K562 (cell line): ENCODE measurements around the gene IDH2. TPM values are rescaled to one million over a fixed set of nuclear protein-coding genes. Genes with fewer than 3 reads are reported as not detected.

Experiments used
- ATAC-seq: fragments of 200-7000 bp; cut with Tn5 transposase; 3 replicates; pipeline ENCODE4 v1.9.1; 2020; ENCODE audit warnings: moderate library complexity
- BruUV-seq: library from RNA; stranded (reverse); fragments of 400-500 nt; replicated peaks from 2 replicates; lab custom pipeline; 2021; lab: Mats Ljungman, UMichigan
- CTCF ChIA-PET: fragments of 300-600 bp; formaldehyde crosslinking; extraction: SDS; loops from one replicate; lab custom pipeline; 2021; ENCODE audit warnings: low intra/inter-chr PET ratio; lab: Yijun Ruan, JAX
- POLR2A ChIA-PET: fragments of 300-600, 350-650 bp; sonication (Branson Sonifier 250); formaldehyde crosslinking; extraction: SDS; loops from one replicate; lab custom pipeline; 2021; ENCODE audit warnings: antibody characterized with exemption, inconsistent platforms; lab: Yijun Ruan, JAX
- DNase-seq, 4 experiments: peaks; one replicate each; pipeline versions ENCODE4 v3.0.0 to v3.0.0-alpha.2; 2011 to 2018; ENCODE audit warnings: low spot score in 3 of 4, mixed read lengths in 3 of 4; ENCODE audit errors: extremely low read depth in 1 of 4
- FAIRE-seq: peaks from 2 replicates; lab custom pipeline; 2011; peaks lifted over from hg19 to GRCh38; lab: Jason Lieb, UNC
- H2AFZ ChIP-seq: 2 replicates; pipeline ENCODE4 v1.6.0; 2011; ENCODE audit warnings: low read depth, low read length, control low read depth, inconsistent platforms
- H3K27ac ChIP-seq: fragments of 200-600 bp; 3 replicates; pipeline ENCODE4 v1.8.0; 2011; ENCODE audit warnings: low read depth, mild to moderate bottlenecking, control low read depth, inconsistent platforms, low read length, moderate library complexity, mixed read lengths; ENCODE audit errors: extremely low read depth
- H3K27me3 ChIP-seq, 2 experiments: fragments of 300-600 bp in 1 of 2; 2 replicates in 1 of 2; 3 replicates in 1 of 2; pipeline versions ENCODE4 v1.6.0 to v1.8.0; 2011; ENCODE audit warnings: inconsistent platforms in 2 of 2, low read length in 2 of 2, mild to moderate bottlenecking in 1 of 2, mixed read lengths in 1 of 2, moderate library complexity in 1 of 2; ENCODE audit not compliant: control insufficient read depth in 2 of 2, insufficient read depth in 2 of 2
- H3K36me3 ChIP-seq: fragments of 300-600 bp; 3 replicates; pipeline ENCODE4 v1.8.0; 2011; ENCODE audit warnings: mild to moderate bottlenecking, low read length, inconsistent platforms; ENCODE audit not compliant: control insufficient read depth, insufficient read depth
- H3K4me1 ChIP-seq, 2 experiments: fragments of 200-600 bp in 1 of 2; replicated peaks in 1 of 2; 2 replicates in 1 of 2; 3 replicates in 1 of 2; pipeline versions ENCODE4 v1.5.1 to v1.8.0; 2011; ENCODE audit warnings: inconsistent platforms in 2 of 2, low read length in 2 of 2, mild to moderate bottlenecking in 1 of 2, mixed read lengths in 1 of 2, moderate library complexity in 1 of 2; ENCODE audit not compliant: control insufficient read depth in 2 of 2, insufficient read depth in 2 of 2
- H3K4me2 ChIP-seq: 2 replicates; pipeline ENCODE4 v1.6.1; 2011; ENCODE audit warnings: low read length, control low read depth, inconsistent platforms, mixed read lengths; ENCODE audit not compliant: insufficient read depth
- H3K4me3 ChIP-seq: fragments of 200-600 bp; sonication (generic), shearing (Covaris generic); 2 replicates; pipeline ENCODE4 v1.5.1; 2016; ENCODE audit warnings: control low read depth, inconsistent platforms
- H3K79me2 ChIP-seq: fragments of 200-600 bp; 3 replicates; pipeline ENCODE4 v1.8.0; 2011; ENCODE audit warnings: low read length, inconsistent platforms; ENCODE audit not compliant: control insufficient read depth, insufficient read depth
- H3K9ac ChIP-seq, 2 experiments: 2 replicates each; pipeline versions ENCODE4 v1.6.0 to v1.6.1; 2011; ENCODE audit warnings: low read depth in 2 of 2, low read length in 2 of 2, control low read depth in 1 of 2, inconsistent platforms in 1 of 2, mild to moderate bottlenecking in 1 of 2, mixed read lengths in 1 of 2; ENCODE audit not compliant: insufficient read depth in 1 of 2
- H3K9me1 ChIP-seq: one replicate; pipeline ENCODE4 v1.6.0; 2011; ENCODE audit warnings: inconsistent platforms, mild to moderate bottlenecking, low read length, moderate library complexity; ENCODE audit not compliant: control insufficient read depth, insufficient read depth
- H3K9me3 ChIP-seq: replicated peaks from 2 replicates; pipeline ENCODE4 v1.5.1; 2011; ENCODE audit warnings: low read depth, low read length, inconsistent platforms; ENCODE audit not compliant: control insufficient read depth, insufficient read depth
- H4K20me1 ChIP-seq: replicated peaks from 2 replicates; pipeline ENCODE4 v1.6.1; 2011; ENCODE audit warnings: low read length, inconsistent platforms, mixed read lengths; ENCODE audit not compliant: control insufficient read depth, insufficient read depth
- E2F3 ChIP-seq: fragments of 250-450 bp; sonication (Bioruptor Pico); IDR thresholded peaks from 2 replicates; pipeline ENCODE4 v1.4.0; 2020; ENCODE audit warnings: mild to moderate bottlenecking
- JUNB ChIP-seq: fragments of 450-650 bp; formaldehyde crosslinking; conservative IDR thresholded peaks from 2 replicates; pipeline ENCODE4 v1.4.0; 2020; ENCODE audit warnings: mild to moderate bottlenecking
- LEF1 ChIP-seq: fragments of 450-650 bp; IDR thresholded peaks from 2 replicates; pipeline ENCODE4 v1.6.1; 2016; ENCODE audit warnings: mild to moderate bottlenecking
- PML ChIP-seq: IDR thresholded peaks from 2 replicates; pipeline ENCODE4 v1.6.1; 2012; ENCODE audit warnings: low read length, inconsistent platforms
- XRCC5 ChIP-seq: fragments of 200-400 bp; formaldehyde crosslinking; IDR thresholded peaks from 2 replicates; pipeline ENCODE4 v1.6.1; 2017; ENCODE audit warnings: low read depth, mild to moderate bottlenecking, low read length
- WGBS: fragments of 100-300 bp; shearing (Covaris generic); methylation state at CpG from one replicate; pipeline ENCODE4 v1.1.6; 2016; ENCODE audit warnings: low coverage, mixed read lengths; ENCODE audit not compliant: insufficient coverage; ENCODE audit errors: missing lambda C conversion rate; 5-methylcytosine and 5-hydroxymethylcytosine counted together
- in situ Hi-C: fragments of 300-500 bp; cut with MboI; formaldehyde crosslinking; loops from 4 replicates; pipeline ENCODE4 v1.15.0; 2018; ENCODE audit warnings: inconsistent platforms, mixed read lengths
- intact Hi-C: fragments of 100-400 bp; cut with micrococcal nuclease; formaldehyde crosslinking; loops from 2 replicates; pipeline ENCODE4 v1.14.2; 2022
- polyA plus RNA-seq, 8 experiments: library from polyadenylated mRNA; depleted of rRNA in 4 of 8; stranded (reverse) in 5 of 8; unstranded in 3 of 8; fragments of >200 nt; fragmentation: Nextera tagmentation in 2 of 8; fragmentation: Illumina TruSeq in 1 of 8; extraction: Ambion mirVana in 2 of 8; extraction: Trizol in 1 of 8; gene quantifications; 2 replicates each; pipeline versions ENCODE4 v1.2.1 to v1.2.3, GENCODE V29; 2011 to 2014; ENCODE audit warnings: inconsistent platforms in 1 of 8, missing spikeins in 1 of 8
- total RNA-seq, 7 experiments: library from RNA; depleted of rRNA in 6 of 7; stranded (reverse); fragments of >200 nt in 6 of 7; fragmentation: Illumina TruSeq in 2 of 7; extraction: Trizol in 2 of 7; gene quantifications; 2 replicates each; pipeline versions ENCODE4 v1.2.1 to v1.2.3, GENCODE V29; 2011 to 2021; ENCODE audit warnings: low replicate concordance in 1 of 7
- TF ChIP-seq, protein P1 (sequence below): sonication (generic); formaldehyde crosslinking; IDR thresholded peaks from 2 replicates; pipeline ENCODE4 v1.8.0; 2022; ENCODE audit warnings: missing genetic modification reagents, mild to moderate bottlenecking, moderate library complexity, borderline replicate concordance
- TF ChIP-seq, protein P2 (sequence below): fragments of 450-650 bp; formaldehyde crosslinking; IDR thresholded peaks from 2 replicates; pipeline ENCODE4 v1.4.0; 2020; ENCODE audit warnings: mild to moderate bottlenecking
- TF ChIP-seq, protein P3 (sequence below): fragments of 450-650 bp; formaldehyde crosslinking; IDR thresholded peaks from 2 replicates; pipeline ENCODE4 v1.4.0; 2020; ENCODE audit warnings: mild to moderate bottlenecking, moderate library complexity
- TF ChIP-seq, protein P4 (sequence below): sonication (generic); formaldehyde crosslinking; IDR thresholded peaks from 2 replicates; pipeline ENCODE4 v1.9.0; 2022; ENCODE audit warnings: mild to moderate bottlenecking, missing genetic modification reagents
- TF ChIP-seq, protein P5 (sequence below): sonication (generic); formaldehyde crosslinking; IDR thresholded peaks from 2 replicates; pipeline ENCODE4 v1.8.0; 2023; ENCODE audit warnings: missing genetic modification reagents, mild to moderate bottlenecking, borderline replicate concordance

The IDH2 gene
- total and polyA plus RNA-seq, 9 of the 15 experiments (the other 6 are each of a cell fraction or from before 2014, with no cell fraction given), result 0.70 to 99.9 (median 59.2) TPM

DNA sequence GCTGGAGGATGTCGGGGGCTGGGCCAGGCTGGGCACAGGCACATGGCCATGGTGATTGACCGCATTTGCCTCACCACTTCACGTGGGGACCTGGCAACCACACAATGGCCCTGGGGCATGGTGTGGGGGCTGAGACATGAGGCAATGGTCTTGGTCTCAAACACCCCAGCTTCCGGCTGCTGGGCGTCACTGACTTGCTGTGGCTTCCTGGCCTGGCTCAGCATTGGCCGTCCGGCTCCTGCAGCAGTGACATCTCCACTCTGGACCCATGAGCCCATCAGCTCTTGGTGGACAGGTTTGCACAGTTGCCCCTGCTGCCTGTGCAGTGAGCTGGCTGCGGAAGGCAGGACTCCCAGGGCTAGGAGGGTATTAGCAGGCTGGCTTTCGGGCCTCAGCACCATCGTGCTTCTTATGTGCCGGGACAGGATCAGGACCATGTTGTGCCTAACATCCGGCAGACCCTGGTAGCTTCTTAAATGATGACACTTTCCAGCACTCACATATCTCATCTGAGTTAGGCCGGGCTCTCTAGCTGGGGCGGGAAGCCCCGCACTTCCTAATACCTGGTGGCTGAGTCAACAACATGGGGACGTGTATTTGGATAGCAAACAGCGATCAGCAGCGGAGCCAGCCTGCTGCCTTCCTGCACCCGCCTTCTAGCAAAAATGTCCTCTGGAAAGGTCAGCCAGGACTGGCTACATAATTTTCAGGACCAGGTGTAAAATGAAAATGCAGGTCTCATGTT, 67.0 kb downstream of the IDH2 start (continued):
- TF ChIP-seq, protein P1, sequence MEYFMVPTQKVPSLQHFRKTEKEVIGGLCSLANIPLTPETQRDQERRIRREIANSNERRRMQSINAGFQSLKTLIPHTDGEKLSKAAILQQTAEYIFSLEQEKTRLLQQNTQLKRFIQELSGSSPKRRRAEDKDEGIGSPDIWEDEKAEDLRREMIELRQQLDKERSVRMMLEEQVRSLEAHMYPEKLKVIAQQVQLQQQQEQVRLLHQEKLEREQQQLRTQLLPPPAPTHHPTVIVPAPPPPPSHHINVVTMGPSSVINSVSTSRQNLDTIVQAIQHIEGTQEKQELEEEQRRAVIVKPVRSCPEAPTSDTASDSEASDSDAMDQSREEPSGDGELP (CRISPR knock-in tag), result no peak
- TF ChIP-seq XRCC5, result no peak
- no peak for TF ChIP-seq LEF1
- TF ChIP-seq, all 486 proteins: peak for 23

DNA sequence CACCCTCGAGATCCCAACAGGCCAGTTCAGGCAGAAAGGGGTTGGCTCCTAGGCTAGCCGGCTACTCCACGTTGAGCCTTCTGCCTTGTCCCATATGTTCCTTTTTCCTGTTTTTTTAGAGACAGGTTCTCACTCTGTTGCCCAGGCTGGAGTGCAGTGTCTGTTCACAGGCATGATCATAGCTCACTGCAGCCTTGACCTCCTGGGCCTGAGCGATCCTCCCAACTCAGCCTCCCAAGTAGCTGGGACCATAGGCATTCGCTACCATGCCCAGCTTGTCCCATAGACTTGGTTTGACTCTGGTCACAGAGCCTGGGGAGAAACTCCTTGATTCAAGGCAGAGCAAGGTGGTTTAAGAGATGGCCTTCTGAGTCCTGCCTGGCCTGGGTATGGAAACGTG, 68.8 kb downstream of the IDH2 start:
- Histone ChIP-seq H3K27me3 (no peaks in the 10 kb centered on the region), H3K4me2 (no peak overlapping the region), H3K4me1 (peaks cover 28 to 45% of the 10 kb centered on the region in 2 experiments), H3K36me3 (no peaks in the 10 kb centered on the region), H3K4me3 (no peak overlapping the region), H3K9ac (no peak overlapping the region; a peak in 1 of 4 replicates), H4K20me1 (no peaks in the 10 kb centered on the region), H2AFZ (no peak overlapping the region), H3K79me2 (no peaks in the 10 kb centered on the region), H3K9me3 (no peaks in the 10 kb centered on the region), H3K27ac (no peak overlapping the region), H3K9me1 (no peaks in the 10 kb centered on the region)
- BruUV-seq, result no TSS peak
- intact Hi-C loops, result no loop called here
- ATAC-seq (no peak), FAIRE-seq (no peak), DNase-seq (no peak)
- in situ Hi-C loops, result no loop called here
- ChIA-PET POLR2A (interaction anchor here (1.0 to 1.1 kb wide), 2 partner anchors 11 to 21 kb away, joined by 3 read pairs; no protein-coding TSS in a partner anchor), CTCF (no interaction called here)
- WGBS, result 88% methylated on average over 4 of the region's 6 CpGs
- TF ChIP-seq PML (no peak), JUNB (CRISPR knock-in tag) (no peak), E2F3 (CRISPR knock-in tag) (no peak)
- TF ChIP-seq, protein P2, sequence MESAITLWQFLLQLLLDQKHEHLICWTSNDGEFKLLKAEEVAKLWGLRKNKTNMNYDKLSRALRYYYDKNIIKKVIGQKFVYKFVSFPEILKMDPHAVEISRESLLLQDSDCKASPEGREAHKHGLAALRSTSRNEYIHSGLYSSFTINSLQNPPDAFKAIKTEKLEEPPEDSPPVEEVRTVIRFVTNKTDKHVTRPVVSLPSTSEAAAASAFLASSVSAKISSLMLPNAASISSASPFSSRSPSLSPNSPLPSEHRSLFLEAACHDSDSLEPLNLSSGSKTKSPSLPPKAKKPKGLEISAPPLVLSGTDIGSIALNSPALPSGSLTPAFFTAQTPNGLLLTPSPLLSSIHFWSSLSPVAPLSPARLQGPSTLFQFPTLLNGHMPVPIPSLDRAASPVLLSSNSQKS (CRISPR knock-in tag), result no peak
- TF ChIP-seq, protein P3, sequence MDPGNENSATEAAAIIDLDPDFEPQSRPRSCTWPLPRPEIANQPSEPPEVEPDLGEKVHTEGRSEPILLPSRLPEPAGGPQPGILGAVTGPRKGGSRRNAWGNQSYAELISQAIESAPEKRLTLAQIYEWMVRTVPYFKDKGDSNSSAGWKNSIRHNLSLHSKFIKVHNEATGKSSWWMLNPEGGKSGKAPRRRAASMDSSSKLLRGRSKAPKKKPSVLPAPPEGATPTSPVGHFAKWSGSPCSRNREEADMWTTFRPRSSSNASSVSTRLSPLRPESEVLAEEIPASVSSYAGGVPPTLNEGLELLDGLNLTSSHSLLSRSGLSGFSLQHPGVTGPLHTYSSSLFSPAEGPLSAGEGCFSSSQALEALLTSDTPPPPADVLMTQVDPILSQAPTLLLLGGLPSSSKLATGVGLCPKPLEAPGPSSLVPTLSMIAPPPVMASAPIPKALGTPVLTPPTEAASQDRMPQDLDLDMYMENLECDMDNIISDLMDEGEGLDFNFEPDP (CRISPR knock-in tag), result no peak
- TF ChIP-seq, protein P4, sequence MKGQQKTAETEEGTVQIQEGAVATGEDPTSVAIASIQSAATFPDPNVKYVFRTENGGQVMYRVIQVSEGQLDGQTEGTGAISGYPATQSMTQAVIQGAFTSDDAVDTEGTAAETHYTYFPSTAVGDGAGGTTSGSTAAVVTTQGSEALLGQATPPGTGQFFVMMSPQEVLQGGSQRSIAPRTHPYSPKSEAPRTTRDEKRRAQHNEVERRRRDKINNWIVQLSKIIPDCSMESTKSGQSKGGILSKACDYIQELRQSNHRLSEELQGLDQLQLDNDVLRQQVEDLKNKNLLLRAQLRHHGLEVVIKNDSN (CRISPR knock-in tag), result no peak
- TF ChIP-seq, protein P5, sequence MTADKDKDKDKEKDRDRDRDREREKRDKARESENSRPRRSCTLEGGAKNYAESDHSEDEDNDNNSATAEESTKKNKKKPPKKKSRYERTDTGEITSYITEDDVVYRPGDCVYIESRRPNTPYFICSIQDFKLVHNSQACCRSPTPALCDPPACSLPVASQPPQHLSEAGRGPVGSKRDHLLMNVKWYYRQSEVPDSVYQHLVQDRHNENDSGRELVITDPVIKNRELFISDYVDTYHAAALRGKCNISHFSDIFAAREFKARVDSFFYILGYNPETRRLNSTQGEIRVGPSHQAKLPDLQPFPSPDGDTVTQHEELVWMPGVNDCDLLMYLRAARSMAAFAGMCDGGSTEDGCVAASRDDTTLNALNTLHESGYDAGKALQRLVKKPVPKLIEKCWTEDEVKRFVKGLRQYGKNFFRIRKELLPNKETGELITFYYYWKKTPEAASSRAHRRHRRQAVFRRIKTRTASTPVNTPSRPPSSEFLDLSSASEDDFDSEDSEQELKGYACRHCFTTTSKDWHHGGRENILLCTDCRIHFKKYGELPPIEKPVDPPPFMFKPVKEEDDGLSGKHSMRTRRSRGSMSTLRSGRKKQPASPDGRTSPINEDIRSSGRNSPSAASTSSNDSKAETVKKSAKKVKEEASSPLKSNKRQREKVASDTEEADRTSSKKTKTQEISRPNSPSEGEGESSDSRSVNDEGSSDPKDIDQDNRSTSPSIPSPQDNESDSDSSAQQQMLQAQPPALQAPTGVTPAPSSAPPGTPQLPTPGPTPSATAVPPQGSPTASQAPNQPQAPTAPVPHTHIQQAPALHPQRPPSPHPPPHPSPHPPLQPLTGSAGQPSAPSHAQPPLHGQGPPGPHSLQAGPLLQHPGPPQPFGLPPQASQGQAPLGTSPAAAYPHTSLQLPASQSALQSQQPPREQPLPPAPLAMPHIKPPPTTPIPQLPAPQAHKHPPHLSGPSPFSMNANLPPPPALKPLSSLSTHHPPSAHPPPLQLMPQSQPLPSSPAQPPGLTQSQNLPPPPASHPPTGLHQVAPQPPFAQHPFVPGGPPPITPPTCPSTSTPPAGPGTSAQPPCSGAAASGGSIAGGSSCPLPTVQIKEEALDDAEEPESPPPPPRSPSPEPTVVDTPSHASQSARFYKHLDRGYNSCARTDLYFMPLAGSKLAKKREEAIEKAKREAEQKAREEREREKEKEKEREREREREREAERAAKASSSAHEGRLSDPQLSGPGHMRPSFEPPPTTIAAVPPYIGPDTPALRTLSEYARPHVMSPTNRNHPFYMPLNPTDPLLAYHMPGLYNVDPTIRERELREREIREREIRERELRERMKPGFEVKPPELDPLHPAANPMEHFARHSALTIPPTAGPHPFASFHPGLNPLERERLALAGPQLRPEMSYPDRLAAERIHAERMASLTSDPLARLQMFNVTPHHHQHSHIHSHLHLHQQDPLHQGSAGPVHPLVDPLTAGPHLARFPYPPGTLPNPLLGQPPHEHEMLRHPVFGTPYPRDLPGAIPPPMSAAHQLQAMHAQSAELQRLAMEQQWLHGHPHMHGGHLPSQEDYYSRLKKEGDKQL, result no peak
